ENCODE results near the gene KRT14.
A peak's percentile ranks its signal among the peaks of the same experiment; 100 is the strongest.

KRT14 gene

GRCh38 chr17:41548844-41549595, 37.7 kb downstream of the KRT14 start:
- no peak overlapping the region; the same call in none of the 2 replicates for H3K4me3 ChIP-seq (ENCODE audit: low read length)
- peak; percentile 83 for DNase-seq (ENCODE audit: low read depth)
- peak; percentile 90 for TF ChIP-seq CTCF (conservative IDR thresholded peaks at IDR 0.05; ENCODE audit: low read length)

GRCh38 chr17:41547921-41548843, 38.5 kb downstream of the KRT14 start:
- peak; percentile 98 for DNase-seq (ENCODE audit: low read depth)
- no peak for TF ChIP-seq CTCF (conservative IDR thresholded peaks at IDR 0.05; ENCODE audit: low read length)
- no peak overlapping the region; the same call in 1 of the 2 replicates for H3K4me3 ChIP-seq (ENCODE audit: low read length)

GRCh38 chr17:41547378-41547841, 39.3 kb downstream of the KRT14 start:
- no peak overlapping the region for H3K4me3 ChIP-seq (ENCODE audit: low read length)
- no peak for DNase-seq (ENCODE audit: low read depth)
- no peak for TF ChIP-seq CTCF (conservative IDR thresholded peaks at IDR 0.05; ENCODE audit: low read length)

- H3K4me3 ChIP-seq (ENCODE audit: low read length) = no peak overlapping the region
- no peak for TF ChIP-seq CTCF (conservative IDR thresholded peaks at IDR 0.05; ENCODE audit: low read length)
- no peak for DNase-seq (ENCODE audit: low read depth)
Measured at GRCh38 chr17:41546819-41547218, 39.9 kb downstream of the KRT14 start.

- H3K4me3 ChIP-seq (ENCODE audit: low read length) = no peak overlapping the region
- no peak for DNase-seq (ENCODE audit: low read depth)
- no peak for TF ChIP-seq CTCF (conservative IDR thresholded peaks at IDR 0.05; ENCODE audit: low read length)
Measured at GRCh38 chr17:41545829-41546410, 40.8 kb downstream of the KRT14 start.

- H3K4me3 ChIP-seq (ENCODE audit: low read length) = no peak overlapping the region
Measured at GRCh38 chr17:41544935-41545334, 41.8 kb downstream of the KRT14 start.

More at GRCh38 chr17:41544935-41545334, 41.8 kb downstream of the KRT14 start:
- TF ChIP-seq CTCF (conservative IDR thresholded peaks at IDR 0.05; ENCODE audit: low read length) = no peak
- DNase-seq (ENCODE audit: low read depth) = no peak
